HG03045 (cell line): ENCODE data around the gene MACC1.

Experiments used
- ATAC-seq: cut with Tn5 transposase; IDR thresholded peaks from one replicate; pipeline ENCODE4 v1.9.1; 2021; ENCODE audit warnings: mild to moderate bottlenecking, moderate library complexity; ENCODE audit not compliant: unreplicated experiment

Gene MACC1

GRCh38 chr7:20183086-20183485, 34.1 kb downstream of the MACC1 start:
- ATAC-seq: no peak

- no peak for ATAC-seq
Measured at GRCh38 chr7:20176578-20177242, 40.5 kb downstream of the MACC1 start.

- no peak for ATAC-seq
Measured at GRCh38 chr7:20173828-20174227, 43.4 kb downstream of the MACC1 start.

GRCh38 chr7:20172736-20173334, 44.3 kb downstream of the MACC1 start:
- ATAC-seq: no peak

- no peak for ATAC-seq
Measured at GRCh38 chr7:20170633-20171032, 46.6 kb downstream of the MACC1 start.

GRCh38 chr7:20165146-20165510, 52.1 kb downstream of the MACC1 start:
- no peak for ATAC-seq

- ATAC-seq: no peak
Measured at GRCh38 chr7:20164425-20165145, 52.6 kb downstream of the MACC1 start.

- ATAC-seq: no peak
Measured at GRCh38 chr7:20162665-20163064, 54.5 kb downstream of the MACC1 start.

GRCh38 chr7:20159226-20159747, 57.9 kb downstream of the MACC1 start:
- ATAC-seq: no peak

GRCh38 chr7:20158684-20159083, 58.5 kb downstream of the MACC1 start:
- ATAC-seq: no peak

- no peak for ATAC-seq
Measured at GRCh38 chr7:20157456-20157855, 59.7 kb downstream of the MACC1 start.

- no peak for ATAC-seq
Measured at GRCh38 chr7:20153999-20154398, 63.2 kb downstream of the MACC1 start.

- ATAC-seq: no peak
Measured at GRCh38 chr7:20153567-20153966, 63.6 kb downstream of the MACC1 start.

- ATAC-seq: no peak
Measured at GRCh38 chr7:20152511-20152910, 64.7 kb downstream of the MACC1 start.

GRCh38 chr7:20151708-20152456, 65.3 kb downstream of the MACC1 start:
- no peak for ATAC-seq

GRCh38 chr7:20146451-20146850, 70.7 kb downstream of the MACC1 start:
- no peak for ATAC-seq

- ATAC-seq: no peak
Measured at GRCh38 chr7:20144801-20145200, 72.4 kb downstream of the MACC1 start.

- ATAC-seq: no peak
Measured at GRCh38 chr7:20141666-20142065, 75.5 kb downstream of the MACC1 start.

- no peak for ATAC-seq
Measured at GRCh38 chr7:20141002-20141345, 76.2 kb downstream of the MACC1 start.

- ATAC-seq: no peak
Measured at GRCh38 chr7:20140291-20141001, 76.7 kb downstream of the MACC1 start.

- no peak for ATAC-seq
Measured at GRCh38 chr7:20136647-20137046, 80.5 kb downstream of the MACC1 start.
